HG03575 (cell line): ENCODE results near the gene CCDC174.

Source experiments
- ATAC-seq: cut with Tn5 transposase; IDR thresholded peaks from one replicate; pipeline ENCODE4 v1.9.1; 2021; ENCODE audit not compliant: unreplicated experiment, insufficient number of reproducible peaks, low FRiP score; ENCODE audit errors: extremely low read depth

Gene CCDC174

GRCh38 chr3:14623569-14624051 lies 28.0 kb upstream of the CCDC174 start:
- no peak for ATAC-seq

GRCh38 chr3:14624498-14624897 lies 27.1 kb upstream of the CCDC174 start:
- ATAC-seq = no peak

GRCh38 chr3:14625443-14625842 lies 26.1 kb upstream of the CCDC174 start:
- ATAC-seq = no peak

GRCh38 chr3:14627815-14628214 lies 23.7 kb upstream of the CCDC174 start:
- no peak for ATAC-seq

GRCh38 chr3:14628406-14628805 lies 23.2 kb upstream of the CCDC174 start:
- ATAC-seq = no peak

GRCh38 chr3:14630404-14631100 lies 21.0 kb upstream of the CCDC174 start:
- no peak for ATAC-seq

GRCh38 chr3:14631101-14631497 lies 20.5 kb upstream of the CCDC174 start:
- ATAC-seq = no peak

GRCh38 chr3:14631687-14632441 lies 19.7 kb upstream of the CCDC174 start:
- ATAC-seq = no peak

- no peak for ATAC-seq
These were observed 19.1 kb upstream of the CCDC174 start for GRCh38 chr3:14632442-14632930.

- ATAC-seq = no peak
These were observed 18.1 kb upstream of the CCDC174 start for GRCh38 chr3:14633417-14633816.

- ATAC-seq = no peak
These were observed 17.6 kb upstream of the CCDC174 start for GRCh38 chr3:14633819-14634424.

GRCh38 chr3:14634763-14635400 lies 16.7 kb upstream of the CCDC174 start:
- ATAC-seq = no peak

- no peak for ATAC-seq
These were observed 15.0 kb upstream of the CCDC174 start for GRCh38 chr3:14636496-14637087.

- no peak for ATAC-seq
These were observed 11.4 kb upstream of the CCDC174 start for GRCh38 chr3:14640157-14640562.

GRCh38 chr3:14640734-14641133 lies 10.8 kb upstream of the CCDC174 start:
- ATAC-seq = no peak

- ATAC-seq = no peak
These were observed 10.2 kb upstream of the CCDC174 start for GRCh38 chr3:14641346-14641745.

- no peak for ATAC-seq
These were observed 6.1 kb upstream of the CCDC174 start for GRCh38 chr3:14645453-14645852.

- no peak for ATAC-seq
These were observed 5.4 kb upstream of the CCDC174 start for GRCh38 chr3:14646131-14646573.
